HCT116 (cell line): ENCODE results near the gene NCKAP5. TPM values are rescaled to one million over a fixed set of nuclear protein-coding genes. Genes with fewer than 3 reads are reported as not detected.

ENCODE experiments used
- ATAC-seq: fragments of 200-7000 bp; cut with Tn5 transposase; 2 replicates; pipeline ENCODE4 v1.9.1; 2020; ENCODE audit warnings: mild to moderate bottlenecking, moderate library complexity
- BruUV-seq: library from RNA; stranded (reverse); fragments of 400-500 nt; replicated peaks from 2 replicates; lab custom pipeline; 2021; lab: Mats Ljungman, UMichigan
- CTCF ChIA-PET: fragments of 300-600 bp; sonication (Branson Sonifier 250); formaldehyde crosslinking; loops from one replicate; lab custom pipeline; 2021; ENCODE audit warnings: antibody characterized with exemption; lab: Charles Lee
- POLR2A ChIA-PET: fragments of 300-600, 350-600 bp; sonication (Branson Sonifier 250); formaldehyde crosslinking; loops from one replicate; lab custom pipeline; 2021; ENCODE audit warnings: antibody characterized with exemption; lab: Charles Lee
- RAD21 ChIA-PET, 2 experiments: fragments of 300-600 bp; sonication (Branson Sonifier 250); formaldehyde crosslinking; loops; one replicate each; lab custom pipeline; 2023; ENCODE audit warnings: low total read pairs in 2 of 2; ENCODE audit not compliant: uncharacterized antibody in 2 of 2, unreplicated experiment in 2 of 2, low non-redundant PET in 1 of 2; lab: Charles Lee
- DNase-seq: peaks from one replicate; pipeline ENCODE4 v3.0.0-alpha.2; 2010; ENCODE audit warnings: low read depth, low spot score
- H2AFZ ChIP-seq: fragments of 200-600 bp; shearing (Covaris generic), sonication (generic); 2 replicates; pipeline ENCODE4 v1.6.1; 2017; ENCODE audit warnings: low read depth, mixed run types, mixed read lengths, antibody characterized with exemption, low read length; ENCODE audit not compliant: poor library complexity, severe bottlenecking
- H3K27ac ChIP-seq: 2 replicates; pipeline ENCODE4 v1.5.1; 2012; ENCODE audit warnings: low read depth, low read length
- H3K27me3 ChIP-seq: fragments of 200-600 bp; sonication (generic); 2 replicates; pipeline ENCODE4 v1.6.1; 2016; ENCODE audit warnings: mixed run types, low read length, mixed read lengths; ENCODE audit not compliant: insufficient read depth
- H3K36me3 ChIP-seq, 2 experiments: fragments of 200-500 bp in 1 of 2; fragments of 200-600 bp in 1 of 2; sonication (Bioruptor generic) in 1 of 2; sonication (generic) in 1 of 2; 2 replicates each; pipeline versions ENCODE4 v1.5.1 to v1.6.1; 2014 to 2016; ENCODE audit warnings: low read length in 2 of 2, inconsistent platforms in 1 of 2, mixed read lengths in 1 of 2, mixed run types in 1 of 2; ENCODE audit not compliant: insufficient read depth in 2 of 2, control insufficient read depth in 1 of 2
- H3K4me1 ChIP-seq, 2 experiments: fragments of 200-600 bp in 1 of 2; sonication (generic) in 1 of 2; 2 replicates each; pipeline versions ENCODE4 v1.5.1 to v1.6.1; 2012 to 2017; ENCODE audit warnings: low read length in 2 of 2, inconsistent platforms in 1 of 2, mild to moderate bottlenecking in 1 of 2, mixed read lengths in 1 of 2, mixed run types in 1 of 2, moderate library complexity in 1 of 2; ENCODE audit not compliant: insufficient read depth in 2 of 2, control insufficient read depth in 1 of 2
- H3K4me2 ChIP-seq: fragments of 200-600 bp; sonication (generic); 2 replicates; pipeline ENCODE4 v1.6.1; 2017; ENCODE audit warnings: mixed run types, low read length, mixed read lengths
- H3K4me3 ChIP-seq, 2 experiments: fragments of 200-600 bp in 1 of 2; sonication (generic) in 1 of 2; replicated peaks in 1 of 2; 2 replicates each; pipeline ENCODE4 v1.5.1; 2011 to 2016; ENCODE audit warnings: low read length in 2 of 2, control low read depth in 1 of 2, low read depth in 1 of 2, mild to moderate bottlenecking in 1 of 2, mixed read lengths in 1 of 2, mixed run types in 1 of 2
- H3K79me2 ChIP-seq: fragments of 200-600 bp; sonication (generic); 2 replicates; pipeline ENCODE4 v1.6.1; 2017; ENCODE audit warnings: mild to moderate bottlenecking, mixed run types, low read length, moderate library complexity, mixed read lengths; ENCODE audit not compliant: insufficient read depth
- H3K9ac ChIP-seq: fragments of 200-600 bp; sonication (generic); 2 replicates; pipeline ENCODE4 v1.6.1; 2016; ENCODE audit warnings: low read length, mixed read lengths
- H3K9me2 ChIP-seq: fragments of 200-600 bp; sonication (generic), shearing (Covaris generic); 2 replicates; pipeline ENCODE4 v1.6.1; 2017; ENCODE audit warnings: mixed run types, mild to moderate bottlenecking, moderate library complexity; ENCODE audit not compliant: insufficient read depth
- H3K9me3 ChIP-seq, 2 experiments: fragments of 200-500 bp in 1 of 2; fragments of 200-600 bp in 1 of 2; sonication (Bioruptor generic) in 1 of 2; sonication (generic) in 1 of 2; 2 replicates each; pipeline ENCODE4 v1.6.1; 2014 to 2017; ENCODE audit warnings: low read length in 2 of 2, mixed read lengths in 2 of 2, inconsistent platforms in 1 of 2, low read depth in 1 of 2, mild to moderate bottlenecking in 1 of 2, mixed run types in 1 of 2, moderate library complexity in 1 of 2; ENCODE audit not compliant: control insufficient read depth in 1 of 2, insufficient read depth in 1 of 2
- H4K20me1 ChIP-seq: fragments of 200-600 bp; sonication (generic), shearing (Covaris generic); 2 replicates; pipeline ENCODE4 v1.6.1; 2017; ENCODE audit warnings: mixed run types, mild to moderate bottlenecking, moderate library complexity; ENCODE audit not compliant: insufficient read depth
- CBX3 ChIP-seq: IDR thresholded peaks from 2 replicates; pipeline ENCODE4 v1.6.1; 2012; ENCODE audit warnings: low read depth
- EGR1 ChIP-seq: IDR thresholded peaks from 2 replicates; pipeline ENCODE4 v1.6.1; 2012; ENCODE audit warnings: low read depth
- ELF1 ChIP-seq: IDR thresholded peaks from 2 replicates; pipeline ENCODE4 v1.6.1; 2012; ENCODE audit warnings: low read depth, borderline replicate concordance
- FOSL1 ChIP-seq: IDR thresholded peaks from 2 replicates; pipeline ENCODE4 v1.6.1; 2012; ENCODE audit warnings: low read depth
- JUND ChIP-seq: IDR thresholded peaks from 2 replicates; pipeline ENCODE4 v1.6.1; 2012
- POLR2A ChIP-seq: IDR thresholded peaks from 2 replicates; pipeline ENCODE4 v1.7.0; 2011; ENCODE audit warnings: borderline replicate concordance; ENCODE audit not compliant: insufficient read depth, insufficient read length; ENCODE audit errors: extremely low read depth
- POLR2AphosphoS5 ChIP-seq: IDR thresholded peaks from 2 replicates; pipeline ENCODE4 v1.6.1; 2011; ENCODE audit warnings: mild to moderate bottlenecking, low read depth, low read length, moderate library complexity
- SIN3A ChIP-seq: IDR thresholded peaks from 2 replicates; pipeline ENCODE4 v1.6.1; 2012; ENCODE audit warnings: low read depth
- SP1 ChIP-seq: IDR thresholded peaks from 2 replicates; pipeline ENCODE4 v1.6.1; 2012; ENCODE audit warnings: low read depth
- SRF ChIP-seq: IDR thresholded peaks from 2 replicates; pipeline ENCODE4 v1.6.1; 2012; ENCODE audit warnings: low read depth
- TCF7L2 ChIP-seq: IDR thresholded peaks from 2 replicates; pipeline ENCODE4 v1.7.0; 2011; ENCODE audit warnings: borderline replicate concordance, inconsistent platforms; ENCODE audit not compliant: insufficient read depth, insufficient read length; ENCODE audit errors: extremely low read depth
- ZFX ChIP-seq: fragments of 450-650 bp; IDR thresholded peaks from 2 replicates; pipeline ENCODE4 v1.6.1; 2017
- intact Hi-C: fragments of 100-400 bp; cut with micrococcal nuclease; formaldehyde crosslinking; loops from 2 replicates; pipeline ENCODE4 v1.10.0; 2022
- total RNA-seq: library from RNA; stranded (reverse); gene quantifications from one replicate; pipeline ENCODE4 v1.2.1, GENCODE V29; 2021; ENCODE audit not compliant: unreplicated experiment
- TF ChIP-seq, protein P1 (sequence below): IDR thresholded peaks from 2 replicates; pipeline ENCODE4 v1.6.1; 2012; ENCODE audit warnings: low read depth
- TF ChIP-seq, protein P2 (sequence below): IDR thresholded peaks from 2 replicates; pipeline ENCODE4 v1.6.1; 2012
- TF ChIP-seq, protein P3 (sequence below), 3 experiments: fragments of 200-600 bp in 1 of 3; sonication (generic) in 1 of 3; IDR thresholded peaks in 2 of 3; conservative IDR thresholded peaks in 1 of 3; 2 replicates each; pipeline ENCODE4 v1.5.1; 2012 to 2017; ENCODE audit warnings: low read depth in 2 of 3, low read length in 2 of 3, antibody characterized with exemption in 1 of 3, borderline replicate concordance in 1 of 3, control low read depth in 1 of 3, mild to moderate bottlenecking in 1 of 3, mixed read lengths in 1 of 3, mixed run types in 1 of 3, moderate library complexity in 1 of 3; ENCODE audit not compliant: insufficient read depth in 1 of 3
- TF ChIP-seq, protein P4 (sequence below): IDR thresholded peaks from 2 replicates; pipeline ENCODE4 v1.6.1; 2011; ENCODE audit warnings: mild to moderate bottlenecking, low read length, moderate library complexity; ENCODE audit not compliant: insufficient replicate concordance; ENCODE audit errors: extremely low read depth

Gene NCKAP5
- total RNA-seq, 1 experiment from 2014 or later = 0.30 TPM

DNA sequence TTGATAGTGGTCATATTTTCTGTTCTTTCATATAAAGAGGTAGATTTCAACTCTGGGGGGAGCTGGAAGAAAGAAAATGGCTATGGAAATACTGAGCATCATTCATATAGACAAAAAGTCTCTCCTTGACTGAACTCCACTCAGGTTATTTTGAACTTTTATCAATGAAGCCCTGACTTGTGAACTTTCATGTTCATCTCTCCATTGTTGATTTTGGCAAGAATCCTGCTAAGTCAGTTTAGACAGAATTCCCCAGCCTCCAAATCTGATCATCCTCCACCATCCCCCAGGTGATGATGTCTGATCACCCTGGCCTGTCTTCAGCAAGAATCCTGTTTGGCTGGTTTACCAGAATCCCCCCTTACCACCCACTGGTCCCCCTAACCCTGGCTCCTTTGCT lies 395.0 kb downstream of the NCKAP5 start:
- H3K27me3 ChIP-seq = no peaks in the 10 kb centered on the region; the same call in 1 of the 2 replicates
- H3K9me3 ChIP-seq = no peaks in the 10 kb centered on the region
- H3K9me2 ChIP-seq = no peaks in the 10 kb centered on the region
- no peaks in the 10 kb centered on the region for H3K36me3 ChIP-seq
- TF ChIP-seq EGR1 (no peak), TCF7L2 (no peak), FOSL1 (no peak), SP1 (no peak), JUND (no peak), POLR2AphosphoS5 (no peak), ELF1 (no peak), SIN3A (no peak), CBX3 (no peak), SRF (no peak), POLR2A (no peak), ZFX (no peak)
- TF ChIP-seq, protein P1, sequence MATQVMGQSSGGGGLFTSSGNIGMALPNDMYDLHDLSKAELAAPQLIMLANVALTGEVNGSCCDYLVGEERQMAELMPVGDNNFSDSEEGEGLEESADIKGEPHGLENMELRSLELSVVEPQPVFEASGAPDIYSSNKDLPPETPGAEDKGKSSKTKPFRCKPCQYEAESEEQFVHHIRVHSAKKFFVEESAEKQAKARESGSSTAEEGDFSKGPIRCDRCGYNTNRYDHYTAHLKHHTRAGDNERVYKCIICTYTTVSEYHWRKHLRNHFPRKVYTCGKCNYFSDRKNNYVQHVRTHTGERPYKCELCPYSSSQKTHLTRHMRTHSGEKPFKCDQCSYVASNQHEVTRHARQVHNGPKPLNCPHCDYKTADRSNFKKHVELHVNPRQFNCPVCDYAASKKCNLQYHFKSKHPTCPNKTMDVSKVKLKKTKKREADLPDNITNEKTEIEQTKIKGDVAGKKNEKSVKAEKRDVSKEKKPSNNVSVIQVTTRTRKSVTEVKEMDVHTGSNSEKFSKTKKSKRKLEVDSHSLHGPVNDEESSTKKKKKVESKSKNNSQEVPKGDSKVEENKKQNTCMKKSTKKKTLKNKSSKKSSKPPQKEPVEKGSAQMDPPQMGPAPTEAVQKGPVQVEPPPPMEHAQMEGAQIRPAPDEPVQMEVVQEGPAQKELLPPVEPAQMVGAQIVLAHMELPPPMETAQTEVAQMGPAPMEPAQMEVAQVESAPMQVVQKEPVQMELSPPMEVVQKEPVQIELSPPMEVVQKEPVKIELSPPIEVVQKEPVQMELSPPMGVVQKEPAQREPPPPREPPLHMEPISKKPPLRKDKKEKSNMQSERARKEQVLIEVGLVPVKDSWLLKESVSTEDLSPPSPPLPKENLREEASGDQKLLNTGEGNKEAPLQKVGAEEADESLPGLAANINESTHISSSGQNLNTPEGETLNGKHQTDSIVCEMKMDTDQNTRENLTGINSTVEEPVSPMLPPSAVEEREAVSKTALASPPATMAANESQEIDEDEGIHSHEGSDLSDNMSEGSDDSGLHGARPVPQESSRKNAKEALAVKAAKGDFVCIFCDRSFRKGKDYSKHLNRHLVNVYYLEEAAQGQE = no peak
- TF ChIP-seq, protein P2, sequence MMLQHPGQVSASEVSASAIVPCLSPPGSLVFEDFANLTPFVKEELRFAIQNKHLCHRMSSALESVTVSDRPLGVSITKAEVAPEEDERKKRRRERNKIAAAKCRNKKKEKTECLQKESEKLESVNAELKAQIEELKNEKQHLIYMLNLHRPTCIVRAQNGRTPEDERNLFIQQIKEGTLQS = no peak
- TF ChIP-seq, protein P3, sequence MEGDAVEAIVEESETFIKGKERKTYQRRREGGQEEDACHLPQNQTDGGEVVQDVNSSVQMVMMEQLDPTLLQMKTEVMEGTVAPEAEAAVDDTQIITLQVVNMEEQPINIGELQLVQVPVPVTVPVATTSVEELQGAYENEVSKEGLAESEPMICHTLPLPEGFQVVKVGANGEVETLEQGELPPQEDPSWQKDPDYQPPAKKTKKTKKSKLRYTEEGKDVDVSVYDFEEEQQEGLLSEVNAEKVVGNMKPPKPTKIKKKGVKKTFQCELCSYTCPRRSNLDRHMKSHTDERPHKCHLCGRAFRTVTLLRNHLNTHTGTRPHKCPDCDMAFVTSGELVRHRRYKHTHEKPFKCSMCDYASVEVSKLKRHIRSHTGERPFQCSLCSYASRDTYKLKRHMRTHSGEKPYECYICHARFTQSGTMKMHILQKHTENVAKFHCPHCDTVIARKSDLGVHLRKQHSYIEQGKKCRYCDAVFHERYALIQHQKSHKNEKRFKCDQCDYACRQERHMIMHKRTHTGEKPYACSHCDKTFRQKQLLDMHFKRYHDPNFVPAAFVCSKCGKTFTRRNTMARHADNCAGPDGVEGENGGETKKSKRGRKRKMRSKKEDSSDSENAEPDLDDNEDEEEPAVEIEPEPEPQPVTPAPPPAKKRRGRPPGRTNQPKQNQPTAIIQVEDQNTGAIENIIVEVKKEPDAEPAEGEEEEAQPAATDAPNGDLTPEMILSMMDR (IDR thresholded peaks at IDR 0.05 in 2 of 3, conservative IDR thresholded peaks at IDR 0.05 in 1 of 3; ENCODE audit: borderline replicate concordance in 1 of 3, insufficient read depth in 1 of 3, low read depth in 2 of 3, low read length in 2 of 3) = no peak
- TF ChIP-seq, protein P4, sequence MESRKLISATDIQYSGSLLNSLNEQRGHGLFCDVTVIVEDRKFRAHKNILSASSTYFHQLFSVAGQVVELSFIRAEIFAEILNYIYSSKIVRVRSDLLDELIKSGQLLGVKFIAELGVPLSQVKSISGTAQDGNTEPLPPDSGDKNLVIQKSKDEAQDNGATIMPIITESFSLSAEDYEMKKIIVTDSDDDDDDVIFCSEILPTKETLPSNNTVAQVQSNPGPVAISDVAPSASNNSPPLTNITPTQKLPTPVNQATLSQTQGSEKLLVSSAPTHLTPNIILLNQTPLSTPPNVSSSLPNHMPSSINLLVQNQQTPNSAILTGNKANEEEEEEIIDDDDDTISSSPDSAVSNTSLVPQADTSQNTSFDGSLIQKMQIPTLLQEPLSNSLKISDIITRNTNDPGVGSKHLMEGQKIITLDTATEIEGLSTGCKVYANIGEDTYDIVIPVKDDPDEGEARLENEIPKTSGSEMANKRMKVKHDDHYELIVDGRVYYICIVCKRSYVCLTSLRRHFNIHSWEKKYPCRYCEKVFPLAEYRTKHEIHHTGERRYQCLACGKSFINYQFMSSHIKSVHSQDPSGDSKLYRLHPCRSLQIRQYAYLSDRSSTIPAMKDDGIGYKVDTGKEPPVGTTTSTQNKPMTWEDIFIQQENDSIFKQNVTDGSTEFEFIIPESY = no peak
- H3K4me3 ChIP-seq = no peak overlapping the region
- H3K79me2 ChIP-seq = no peaks in the 10 kb centered on the region
- DNase-seq = no peak
- POLR2A ChIA-PET = no interaction called here
- RAD21 ChIA-PET = no interaction called here
- no TSS peak for BruUV-seq
- H3K9ac ChIP-seq = no peak overlapping the region
- CTCF ChIA-PET = no interaction called here
- no peaks in the 10 kb centered on the region for H4K20me1 ChIP-seq
- H3K4me1 ChIP-seq = no peaks in the 10 kb centered on the region
- ATAC-seq = no peak
- no peak overlapping the region for H2AFZ ChIP-seq
- no peak overlapping the region for H3K4me2 ChIP-seq
- H3K27ac ChIP-seq = no peak overlapping the region
- intact Hi-C loops = loop anchor here (10.0 kb wide), 2 partner anchors 498 to 672 kb away; partner anchors contain the start of gene LYPD1
